Osteoblast (primary cell): ENCODE measurements around the gene FAM151B. TPM values are rescaled to one million over a fixed set of nuclear protein-coding genes. Genes with fewer than 3 reads are reported as not detected.

Experiments used
- DNase-seq: peaks from one replicate; pipeline ENCODE4 v3.0.0; 2011; ENCODE audit warnings: low spot score, mixed read lengths; ENCODE audit not compliant: insufficient read length; ENCODE audit errors: missing footprints
- H2AFZ ChIP-seq: 2 replicates; pipeline ENCODE4 v1.6.0; 2011; ENCODE audit warnings: mild to moderate bottlenecking, low read length
- H3K27ac ChIP-seq: 2 replicates; pipeline ENCODE4 v1.5.1; 2011; ENCODE audit warnings: mild to moderate bottlenecking, low read depth, low read length, moderate library complexity
- H3K27me3 ChIP-seq: 2 replicates; pipeline ENCODE4 v1.6.0; 2012; ENCODE audit warnings: mild to moderate bottlenecking, control low read depth, inconsistent platforms, low read length, moderate library complexity; ENCODE audit not compliant: insufficient read depth
- H3K36me3 ChIP-seq: 2 replicates; pipeline ENCODE4 v1.5.1; 2011; ENCODE audit warnings: mild to moderate bottlenecking, low read length, control low read depth, moderate library complexity; ENCODE audit not compliant: insufficient read depth
- H3K4me1 ChIP-seq: 2 replicates; pipeline ENCODE4 v1.5.1; 2011; ENCODE audit warnings: mild to moderate bottlenecking, low read length, control low read depth, moderate library complexity; ENCODE audit not compliant: insufficient read depth
- H3K4me2 ChIP-seq: 2 replicates; pipeline ENCODE4 v1.6.0; 2011; ENCODE audit warnings: mild to moderate bottlenecking, low read length; ENCODE audit not compliant: insufficient read depth
- H3K4me3 ChIP-seq: fragments of 200-600 bp; sonication (generic); 3 replicates; pipeline ENCODE4 v1.5.1; 2012; ENCODE audit warnings: mild to moderate bottlenecking, low read length, inconsistent platforms; ENCODE audit not compliant: insufficient read depth
- H3K79me2 ChIP-seq: 2 replicates; pipeline ENCODE4 v1.6.0; 2012; ENCODE audit warnings: mild to moderate bottlenecking, low read length, control low read depth, inconsistent platforms; ENCODE audit not compliant: insufficient read depth
- H3K9me3 ChIP-seq: 2 replicates; pipeline ENCODE4 v1.5.1; 2011; ENCODE audit warnings: low read depth, low read length, control low read depth
- H4K20me1 ChIP-seq: 2 replicates; pipeline ENCODE4 v1.6.0; 2012; ENCODE audit warnings: mild to moderate bottlenecking, low read length, control low read depth; ENCODE audit not compliant: insufficient read depth
- total RNA-seq: library from RNA; depleted of rRNA; stranded (reverse); fragments of >200 nt; gene quantifications from 2 replicates; pipeline ENCODE4 v1.2.3, GENCODE V29; 2012
- TF ChIP-seq, protein P1 (sequence below): IDR thresholded peaks from 2 replicates; pipeline ENCODE4 v1.5.1; 2011; ENCODE audit warnings: mild to moderate bottlenecking, low read depth, low read length, moderate library complexity; ENCODE audit errors: extremely low read depth

FAM151B gene
- total RNA-seq, 1 donor: 13.0 TPM

DNA sequence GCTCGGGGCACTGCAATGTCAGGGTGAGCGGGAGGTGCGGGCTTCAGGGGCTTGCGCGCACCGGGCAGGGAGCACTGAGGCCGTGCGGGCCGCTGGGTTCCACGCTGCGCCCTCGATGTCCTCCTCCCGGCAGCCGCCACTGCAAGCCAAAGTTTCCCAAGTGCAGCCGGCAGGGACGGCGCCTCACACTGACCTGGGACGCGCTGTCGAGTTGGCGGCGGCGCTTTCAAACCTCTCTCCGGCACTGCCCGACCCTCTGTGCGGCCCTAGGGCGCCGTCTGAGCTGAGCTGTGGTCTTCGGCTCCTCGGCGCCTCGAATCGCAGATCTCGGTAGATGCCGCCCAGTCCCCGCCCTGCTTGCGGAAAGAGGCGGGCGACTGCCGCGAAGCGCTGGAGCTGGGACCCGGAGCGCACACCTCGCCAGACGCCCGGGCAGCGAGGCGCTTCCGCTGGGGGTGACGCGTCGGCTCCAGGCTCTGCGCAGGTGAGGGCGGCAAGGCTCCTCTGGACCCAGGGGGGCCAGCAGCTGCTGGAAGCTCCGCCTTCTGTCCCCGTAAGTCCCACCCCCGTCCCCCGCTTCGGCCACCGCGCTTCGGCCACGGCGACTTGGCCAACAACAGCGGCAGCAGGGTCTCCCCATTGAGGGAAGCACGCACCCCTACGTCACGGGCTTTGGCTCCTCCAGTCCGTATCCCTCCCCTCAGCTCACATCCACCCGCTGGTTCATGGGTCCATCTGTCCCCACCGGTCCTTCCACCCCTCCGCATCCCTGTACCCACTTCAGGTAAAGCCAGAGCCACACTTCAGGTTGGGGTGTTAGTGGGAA lies 82.3 kb downstream of the FAM151B start, which contains the start of gene ANKRD34B:
Gene ANKRD34B (minus strand): TSS at position 320 of the 826 bp plus-strand sequence. CDS start 10,261 bp downstream, outside the sequence.
- H3K36me3 ChIP-seq: no peaks in the 10 kb centered on the region
- peaks cover 84% of the 10 kb centered on the region for H3K27me3 ChIP-seq
- H4K20me1 ChIP-seq: no peaks in the 10 kb centered on the region
- H3K9me3 ChIP-seq: peaks cover 4% of the 10 kb centered on the region
- H2AFZ ChIP-seq: peak within 1 kb of the TSS; percentile 47
- peak; percentile 83 for DNase-seq
- H3K79me2 ChIP-seq: no peaks in the 10 kb centered on the region
- H3K4me3 ChIP-seq: peak within 1 kb of the TSS; percentile 52
- TF ChIP-seq, protein P1, sequence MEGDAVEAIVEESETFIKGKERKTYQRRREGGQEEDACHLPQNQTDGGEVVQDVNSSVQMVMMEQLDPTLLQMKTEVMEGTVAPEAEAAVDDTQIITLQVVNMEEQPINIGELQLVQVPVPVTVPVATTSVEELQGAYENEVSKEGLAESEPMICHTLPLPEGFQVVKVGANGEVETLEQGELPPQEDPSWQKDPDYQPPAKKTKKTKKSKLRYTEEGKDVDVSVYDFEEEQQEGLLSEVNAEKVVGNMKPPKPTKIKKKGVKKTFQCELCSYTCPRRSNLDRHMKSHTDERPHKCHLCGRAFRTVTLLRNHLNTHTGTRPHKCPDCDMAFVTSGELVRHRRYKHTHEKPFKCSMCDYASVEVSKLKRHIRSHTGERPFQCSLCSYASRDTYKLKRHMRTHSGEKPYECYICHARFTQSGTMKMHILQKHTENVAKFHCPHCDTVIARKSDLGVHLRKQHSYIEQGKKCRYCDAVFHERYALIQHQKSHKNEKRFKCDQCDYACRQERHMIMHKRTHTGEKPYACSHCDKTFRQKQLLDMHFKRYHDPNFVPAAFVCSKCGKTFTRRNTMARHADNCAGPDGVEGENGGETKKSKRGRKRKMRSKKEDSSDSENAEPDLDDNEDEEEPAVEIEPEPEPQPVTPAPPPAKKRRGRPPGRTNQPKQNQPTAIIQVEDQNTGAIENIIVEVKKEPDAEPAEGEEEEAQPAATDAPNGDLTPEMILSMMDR: no peak
- no peaks in the 10 kb centered on the region for H3K4me1 ChIP-seq
- peak within 1 kb of the TSS; percentile 66 for H3K4me2 ChIP-seq
- no peak within 1 kb of the TSS for H3K27ac ChIP-seq

DNA sequence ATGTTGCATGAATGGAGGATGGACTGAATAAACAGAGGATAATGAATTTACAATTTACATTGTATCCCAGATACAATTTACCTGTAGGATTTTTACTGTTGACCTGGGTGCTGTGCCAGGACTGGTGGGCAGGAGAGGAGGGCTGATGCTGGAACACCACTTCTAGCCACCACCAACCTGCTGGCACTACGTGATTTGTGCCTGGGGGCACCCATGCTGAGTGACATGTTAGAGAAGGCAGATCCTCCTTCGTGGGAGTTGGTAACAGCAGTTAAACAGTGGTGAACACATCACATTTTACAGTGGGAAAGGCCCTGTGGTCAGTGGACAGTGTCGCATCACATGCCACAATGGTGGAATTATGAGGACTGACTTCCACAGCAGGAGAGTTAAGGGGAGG lies 85.2 kb downstream of the FAM151B start:
- H3K27me3 ChIP-seq: peaks cover 71% of the 10 kb centered on the region

DNA sequence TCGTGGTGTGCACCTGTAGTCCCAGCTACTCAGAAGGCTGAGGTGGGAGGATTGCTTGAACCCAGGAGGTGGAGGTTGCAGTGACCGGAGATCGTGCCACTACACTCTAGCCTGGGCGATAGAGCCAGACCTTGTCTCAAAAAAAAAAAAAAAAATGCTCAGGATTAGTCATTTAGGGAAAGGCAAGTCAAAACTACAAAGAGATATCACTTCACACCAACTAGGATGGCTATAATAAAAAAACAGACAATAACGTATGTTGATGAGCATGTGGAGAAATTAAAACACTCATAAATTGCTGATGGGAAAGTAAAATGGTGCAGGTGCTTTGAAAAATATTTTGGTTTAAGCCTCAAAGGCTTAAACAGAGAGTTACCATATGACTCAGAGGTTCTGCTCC lies 88.5 kb downstream of the FAM151B start:
- H4K20me1 ChIP-seq: no peaks in the 10 kb centered on the region
- H3K79me2 ChIP-seq: no peaks in the 10 kb centered on the region

More for the DNA sequence above, 85.2 kb downstream of the FAM151B start:
- H3K27ac ChIP-seq: no peak overlapping the region
- no peak for DNase-seq
- no peaks in the 10 kb centered on the region for H3K36me3 ChIP-seq
- H3K79me2 ChIP-seq: no peaks in the 10 kb centered on the region
- H3K9me3 ChIP-seq: peaks cover 4% of the 10 kb centered on the region
- no peaks in the 10 kb centered on the region for H3K4me1 ChIP-seq
- no peak overlapping the region for H2AFZ ChIP-seq
- no peaks in the 10 kb centered on the region for H4K20me1 ChIP-seq
- H3K4me2 ChIP-seq: no peak overlapping the region
- TF ChIP-seq, protein P1: no peak
- no peak overlapping the region for H3K4me3 ChIP-seq

DNA sequence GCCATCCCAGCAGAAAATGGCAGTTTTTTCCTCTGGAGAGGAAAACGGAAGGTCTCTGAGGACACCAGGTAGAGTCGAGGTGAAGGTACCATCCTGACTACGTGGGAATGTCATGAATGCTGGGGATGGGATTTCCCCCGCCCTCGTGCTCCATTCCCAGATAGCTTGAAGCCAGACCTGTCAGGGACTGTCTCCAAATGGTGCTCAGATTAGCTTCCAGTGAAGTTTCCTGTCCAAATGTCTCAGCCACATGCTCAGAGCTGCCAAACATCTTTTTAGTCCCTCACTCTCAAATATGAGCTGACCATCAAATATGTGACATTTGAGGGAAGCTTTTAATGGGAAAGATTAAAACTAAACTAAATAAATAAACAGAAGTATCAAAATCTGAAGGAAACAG lies 89.8 kb downstream of the FAM151B start:
- Histone ChIP-seq H3K4me3 (no peak overlapping the region), H4K20me1 (no peaks in the 10 kb centered on the region), H3K36me3 (no peaks in the 10 kb centered on the region), H3K4me2 (no peak overlapping the region), H3K79me2 (no peaks in the 10 kb centered on the region), H3K27me3 (peaks cover 34% of the 10 kb centered on the region), H2AFZ (no peak overlapping the region), H3K4me1 (no peaks in the 10 kb centered on the region), H3K27ac (no peak overlapping the region), H3K9me3 (peaks cover under 1% of the 10 kb centered on the region)
- no peak for DNase-seq
- TF ChIP-seq, protein P1: no peak

More for the DNA sequence above, 88.5 kb downstream of the FAM151B start:
- Histone ChIP-seq H3K4me3 (no peak overlapping the region), H3K4me2 (no peak overlapping the region), H3K27me3 (peaks cover 47% of the 10 kb centered on the region), H3K36me3 (no peaks in the 10 kb centered on the region), H3K9me3 (peaks cover 4% of the 10 kb centered on the region), H3K27ac (no peak overlapping the region), H2AFZ (no peak overlapping the region), H3K4me1 (no peaks in the 10 kb centered on the region)
- DNase-seq: no peak
- TF ChIP-seq, protein P1: no peak
